Measurements from ENCODE around the gene KLHL6.

KLHL6 gene

DNA sequence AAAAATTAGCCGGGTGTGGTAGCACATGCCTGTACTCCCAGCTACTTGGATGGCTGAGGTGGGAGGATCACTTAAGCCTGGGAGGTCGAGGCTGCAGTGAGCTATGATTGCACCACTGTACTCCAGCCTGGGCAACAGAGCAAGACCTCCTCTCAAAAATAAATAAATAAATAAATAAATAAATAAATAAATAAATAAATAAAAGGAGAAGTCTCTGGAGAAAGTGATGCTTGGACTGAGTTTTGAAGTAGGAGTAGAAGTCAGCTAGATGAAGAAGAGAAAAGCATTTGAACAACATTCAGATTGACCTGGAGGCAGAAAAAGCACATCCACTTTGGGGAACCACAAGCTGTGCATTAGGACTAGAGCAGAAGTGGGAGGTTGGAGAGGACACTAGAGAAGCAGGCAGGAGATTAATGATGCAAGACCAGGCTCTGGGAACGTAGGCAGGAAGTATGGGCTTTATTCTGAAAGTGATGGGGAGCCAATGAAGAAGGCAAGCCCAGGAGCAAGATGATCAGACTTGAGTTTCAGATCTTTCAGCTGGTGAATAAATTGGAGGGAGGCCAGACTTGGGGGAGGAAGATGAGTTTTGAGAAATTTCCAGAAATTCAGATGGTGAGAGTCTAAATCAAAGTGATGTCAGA, 48.7 kb downstream of the KLHL6 start:
- no peak for DNase-seq (ENCODE audit: low read depth in 2 of 2)

- no peak for DNase-seq (ENCODE audit: low read depth in 2 of 2)
Measured at GRCh38 chr3:183504597-183504996, 50.9 kb downstream of the KLHL6 start.

GRCh38 chr3:183503746-183504145, 51.8 kb downstream of the KLHL6 start:
- DNase-seq (ENCODE audit: low read depth in 2 of 2) = no peak

- DNase-seq (ENCODE audit: low read depth in 2 of 2) = no peak
Measured at GRCh38 chr3:183502237-183503181, 53.0 kb downstream of the KLHL6 start.

GRCh38 chr3:183500981-183501704, 54.4 kb downstream of the KLHL6 start:
- no peak for DNase-seq (ENCODE audit: low read depth in 2 of 2)

GRCh38 chr3:183500319-183500718, 55.2 kb downstream of the KLHL6 start:
- no peak for DNase-seq (ENCODE audit: low read depth in 2 of 2)

DNA sequence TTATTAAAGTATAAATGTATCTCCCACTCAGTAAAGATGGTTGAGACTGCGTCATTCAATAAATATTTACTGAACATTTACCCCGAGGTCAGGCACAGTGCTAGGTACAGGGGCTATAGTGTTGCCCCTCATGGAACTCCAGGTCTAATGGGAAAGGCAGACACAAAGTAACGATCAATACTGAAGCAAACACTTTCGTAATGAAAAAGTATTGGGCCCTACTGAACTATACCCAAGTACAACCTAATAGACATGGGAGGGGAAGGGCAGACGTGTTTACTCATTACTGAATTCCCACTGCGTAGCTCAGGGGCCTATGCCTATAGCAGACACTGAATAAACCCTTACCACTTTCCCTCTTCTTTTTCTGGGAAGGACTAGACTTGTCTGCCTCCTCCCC, 56.9 kb downstream of the KLHL6 start:
- DNase-seq (ENCODE audit: low read depth in 2 of 2) = no peak

GRCh38 chr3:183497313-183497712, 58.2 kb downstream of the KLHL6 start:
- DNase-seq (ENCODE audit: low read depth in 2 of 2) = no peak

DNA sequence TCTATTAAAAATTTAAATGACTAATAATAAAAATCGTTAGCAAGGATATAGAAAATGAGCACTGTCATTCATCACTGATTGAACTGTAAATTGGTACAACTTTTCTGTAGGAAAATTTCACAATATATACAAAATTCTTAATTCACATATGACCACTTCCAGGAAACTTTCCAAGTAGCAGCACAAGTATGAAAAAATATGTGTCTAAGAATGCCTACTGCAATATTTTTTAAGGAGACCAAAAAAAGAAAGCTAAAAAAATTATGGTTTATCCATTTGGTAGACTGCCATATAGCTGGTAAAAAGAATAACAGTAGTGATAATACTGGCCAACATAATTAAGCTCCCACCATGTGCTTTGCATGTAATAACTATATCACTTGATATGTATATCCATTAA, 59.2 kb downstream of the KLHL6 start:
- no peak for DNase-seq (ENCODE audit: low read depth in 2 of 2)

DNA sequence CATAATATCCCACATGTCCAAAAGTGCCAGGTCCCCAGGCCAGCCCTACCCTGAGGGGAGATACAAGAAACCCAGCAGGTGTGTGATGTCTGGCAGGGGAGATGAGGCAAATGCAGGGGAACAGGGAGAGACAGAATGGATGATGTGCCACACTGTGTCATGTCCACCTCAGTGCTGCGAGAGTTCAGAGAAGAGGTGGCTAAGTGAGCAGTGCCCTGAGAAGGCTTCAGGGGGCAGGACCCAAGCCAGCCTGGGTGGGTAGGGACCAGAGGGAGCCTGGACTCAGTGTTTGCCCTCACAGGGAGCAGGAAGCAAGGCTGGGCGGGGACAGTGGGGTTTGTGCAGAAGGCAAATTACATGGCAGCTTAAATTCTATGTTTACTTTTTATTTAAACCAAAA, 61.2 kb downstream of the KLHL6 start:
- DNase-seq (ENCODE audit: low read depth in 2 of 2) = no peak

GRCh38 chr3:183493296-183494045, 62.0 kb downstream of the KLHL6 start:
- no peak for DNase-seq (ENCODE audit: low read depth in 2 of 2)

DNA sequence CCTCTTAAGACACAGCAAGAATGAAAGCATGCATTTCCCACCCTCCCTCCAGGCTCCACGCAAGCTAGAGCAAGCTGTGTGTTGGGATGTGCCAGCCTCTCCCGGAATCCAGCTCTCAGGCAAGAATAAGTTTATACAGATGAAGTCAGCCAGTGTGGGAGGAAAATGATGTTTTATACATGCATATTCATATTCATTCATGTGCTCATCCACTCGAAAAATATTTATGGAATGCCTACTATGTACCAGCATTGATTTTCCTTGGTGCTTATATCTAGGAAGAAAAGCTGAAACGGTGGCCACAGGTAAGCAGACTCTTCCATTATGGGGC, 62.7 kb downstream of the KLHL6 start:
- DNase-seq (ENCODE audit: low read depth in 2 of 2) = no peak

GRCh38 chr3:183491923-183492848, 63.3 kb downstream of the KLHL6 start:
- DNase-seq (ENCODE audit: low read depth in 2 of 2) = no peak

- no peak for DNase-seq (ENCODE audit: low read depth in 2 of 2)
Measured at GRCh38 chr3:183491109-183491922, 64.2 kb downstream of the KLHL6 start.

GRCh38 chr3:183490653-183491052, 64.9 kb downstream of the KLHL6 start:
- DNase-seq (ENCODE audit: low read depth in 2 of 2) = no peak

- DNase-seq (ENCODE audit: low read depth in 2 of 2) = no peak
Measured at GRCh38 chr3:183490211-183490601, 65.3 kb downstream of the KLHL6 start.

DNA sequence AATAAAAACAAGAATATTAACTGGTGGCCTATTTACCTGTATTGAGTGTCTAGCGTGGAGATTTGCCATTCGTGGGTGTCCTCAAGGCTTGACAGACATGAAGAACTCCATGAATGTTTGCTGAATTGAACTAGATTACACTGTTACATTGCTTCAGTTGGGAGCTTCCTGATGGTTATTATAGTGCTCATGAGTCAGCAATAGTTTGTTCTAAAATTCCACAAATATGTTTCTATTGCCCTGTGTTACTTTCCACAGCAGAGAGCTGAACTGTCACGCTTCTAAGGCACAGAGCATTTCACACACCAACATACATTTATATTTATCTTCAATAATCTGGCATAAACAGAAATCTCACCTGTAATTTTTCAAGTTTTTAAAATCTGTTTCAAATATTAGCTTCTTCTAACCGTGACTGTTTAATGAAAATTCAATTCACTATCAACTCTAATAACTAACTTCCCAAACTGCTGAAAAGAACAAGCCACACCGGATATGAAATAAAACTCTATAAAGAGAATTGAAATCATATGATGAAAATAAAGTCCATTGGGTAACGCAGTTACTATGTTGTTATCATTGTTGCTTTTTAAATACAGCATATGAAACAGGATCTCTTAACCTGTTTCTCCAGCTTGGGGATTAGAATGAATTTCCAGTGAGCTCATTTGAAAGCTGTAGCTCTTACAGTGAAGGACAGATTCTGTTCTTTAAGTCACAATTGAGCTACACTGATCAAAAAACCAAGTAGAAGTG, 65.9 kb downstream of the KLHL6 start:
- no peak for DNase-seq (ENCODE audit: low read depth in 2 of 2)

- DNase-seq (ENCODE audit: low read depth in 2 of 2) = no peak
Measured at GRCh38 chr3:183488343-183488742, 67.2 kb downstream of the KLHL6 start.

DNA sequence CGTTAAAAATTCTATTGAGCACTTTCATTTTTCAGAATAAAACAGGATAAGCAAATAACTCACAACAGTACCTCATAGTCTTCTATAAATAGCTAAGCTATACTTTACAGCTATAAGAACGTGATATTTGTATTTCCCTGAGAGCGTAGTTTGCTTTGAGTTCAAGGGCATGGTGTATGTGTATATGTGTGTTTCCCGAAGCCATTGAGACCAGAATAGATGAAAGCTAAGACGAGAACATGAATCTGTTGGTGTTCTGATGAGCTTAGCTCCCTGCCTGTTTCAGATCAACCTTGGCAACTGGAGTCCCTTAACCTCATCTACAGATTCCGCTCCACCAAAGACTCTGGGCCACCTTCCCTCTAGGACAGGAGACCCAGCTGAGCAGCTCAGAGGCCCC, 67.6 kb downstream of the KLHL6 start:
- no peak for DNase-seq (ENCODE audit: low read depth in 2 of 2)

Data from fibroblast of skin of left biceps (primary cell).